Activated CD4-positive, alpha-beta memory T cell treated with anti-CD3 and anti-CD28 coated beads, Interleukin-2, amount 10 ng/mL, durations not matched to agents 7 days and 5 days (primary cell): Measurements from ENCODE around the gene ZFYVE21. TPM values are rescaled to one million over a fixed set of nuclear protein-coding genes. Genes with fewer than 3 reads are reported as not detected.
"Not testable (repeated sequence)": the region's sequence is repeated elsewhere in the genome, so short reads cannot be mapped to it uniquely, and the experiment has no call there.

Experiments used
- CTCF ChIA-PET: fragments of 350-600 bp; sonication (Branson Sonifier 250); formaldehyde crosslinking; loops from one replicate; lab custom pipeline; 2021; ENCODE audit warnings: antibody characterized with exemption, inconsistent platforms; lab: Charles Lee
- POLR2A ChIA-PET: fragments of 350-600 bp; sonication (Branson Sonifier 250); formaldehyde crosslinking; loops from one replicate; lab custom pipeline; 2021; ENCODE audit warnings: antibody characterized with exemption; lab: Charles Lee
- DNase-seq: peaks from one replicate; pipeline ENCODE4 v3.0.0-alpha.2; 2020
- H3K27ac Mint-ChIP-seq: one replicate; pipeline ENCODE4 v1.8.0; 2021; ENCODE audit warnings: mild to moderate bottlenecking, mixed read lengths
- H3K27me3 Mint-ChIP-seq: one replicate; pipeline ENCODE4 v1.8.0; 2021; ENCODE audit warnings: mixed read lengths
- H3K36me3 Mint-ChIP-seq: one replicate; pipeline ENCODE4 v1.8.0; 2021; ENCODE audit warnings: low read depth, mixed read lengths
- H3K4me1 Mint-ChIP-seq: one replicate; pipeline ENCODE4 v1.8.0; 2021; ENCODE audit warnings: mixed read lengths
- H3K4me3 Mint-ChIP-seq: one replicate; pipeline ENCODE4 v1.8.0; 2021; ENCODE audit warnings: mild to moderate bottlenecking, mixed read lengths
- H3K9me3 Mint-ChIP-seq: one replicate; pipeline ENCODE4 v1.8.0; 2021; ENCODE audit warnings: mixed read lengths
- total RNA-seq, 2 experiments: library from RNA; stranded (reverse); gene quantifications; one replicate each; pipeline ENCODE4 v1.2.3, GENCODE V29; 2021

Gene ZFYVE21
- total RNA-seq, 2 experiments from 2014 or later, result 17.4 to 17.8 TPM

DNA sequence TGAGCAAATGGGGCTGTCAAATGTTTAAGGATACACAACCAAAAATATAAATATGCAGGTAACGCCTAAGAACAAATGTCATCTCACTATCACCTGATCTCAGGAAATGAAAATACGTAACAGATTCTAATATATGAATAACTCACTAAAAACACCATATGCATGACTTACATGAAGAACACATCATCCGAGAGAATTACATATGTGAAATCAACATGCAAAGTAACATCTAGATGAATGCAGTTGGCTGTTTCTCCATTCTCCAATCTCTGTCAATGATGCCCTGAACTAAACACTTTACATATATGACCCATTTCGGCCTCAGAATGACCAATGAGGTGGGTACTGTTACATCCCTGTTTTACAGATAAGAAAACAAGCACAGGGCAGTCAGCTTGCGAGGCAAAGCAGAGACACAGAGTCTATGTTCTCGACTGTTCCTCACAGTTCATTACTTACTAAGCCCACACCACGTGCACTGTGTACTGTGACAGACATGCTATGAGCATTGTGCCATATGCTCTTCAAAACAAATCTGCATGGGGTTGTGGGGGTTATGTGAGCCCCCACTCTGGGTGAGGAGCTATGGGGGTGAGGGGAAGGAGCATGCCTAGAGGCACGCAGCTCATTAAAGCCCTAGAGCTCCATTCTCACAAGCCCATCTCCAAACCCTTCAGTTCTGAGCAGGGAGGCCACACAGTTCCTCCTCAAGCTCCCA is 42.6 kb downstream of the ZFYVE21 start:
- POLR2A ChIA-PET, result no interaction called here
- Mint-ChIP-seq H3K9me3 (no peaks in the 10 kb centered on the region), H3K4me3 (no peak overlapping the region), H3K4me1 (peaks cover 2% of the 10 kb centered on the region), H3K27me3 (no peaks in the 10 kb centered on the region), H3K36me3 (no peaks in the 10 kb centered on the region), H3K27ac (no peak overlapping the region)
- no peak for DNase-seq
- CTCF ChIA-PET, result no interaction called here

DNA sequence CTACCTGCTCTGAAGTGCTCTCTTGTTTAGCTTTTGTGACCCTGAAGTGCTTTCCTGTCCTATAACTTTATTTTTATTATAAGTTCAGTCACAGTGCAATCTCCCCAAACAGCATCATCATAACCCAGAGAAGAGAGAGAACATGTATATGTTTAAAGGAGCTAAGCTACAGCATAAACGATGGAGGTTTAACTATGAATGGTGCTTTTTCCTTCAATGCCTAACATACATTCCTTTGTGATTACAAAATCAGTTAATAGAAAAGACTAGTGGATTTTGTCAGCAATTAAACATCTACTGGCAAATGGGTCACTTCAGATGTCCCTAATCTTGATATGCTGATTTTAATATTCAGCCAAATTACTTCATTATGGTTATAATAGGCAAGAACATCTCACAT is 46.4 kb downstream of the ZFYVE21 start:
- peaks cover 3% of the 10 kb centered on the region for H3K4me1 Mint-ChIP-seq
- ChIA-PET CTCF (no interaction called here), POLR2A (no interaction called here)
- H3K27ac Mint-ChIP-seq, result no peak overlapping the region
- no peak overlapping the region for H3K4me3 Mint-ChIP-seq
- no peak for DNase-seq
- no peaks in the 10 kb centered on the region for H3K9me3 Mint-ChIP-seq
- H3K36me3 Mint-ChIP-seq, result no peaks in the 10 kb centered on the region
- no peaks in the 10 kb centered on the region for H3K27me3 Mint-ChIP-seq

DNA sequence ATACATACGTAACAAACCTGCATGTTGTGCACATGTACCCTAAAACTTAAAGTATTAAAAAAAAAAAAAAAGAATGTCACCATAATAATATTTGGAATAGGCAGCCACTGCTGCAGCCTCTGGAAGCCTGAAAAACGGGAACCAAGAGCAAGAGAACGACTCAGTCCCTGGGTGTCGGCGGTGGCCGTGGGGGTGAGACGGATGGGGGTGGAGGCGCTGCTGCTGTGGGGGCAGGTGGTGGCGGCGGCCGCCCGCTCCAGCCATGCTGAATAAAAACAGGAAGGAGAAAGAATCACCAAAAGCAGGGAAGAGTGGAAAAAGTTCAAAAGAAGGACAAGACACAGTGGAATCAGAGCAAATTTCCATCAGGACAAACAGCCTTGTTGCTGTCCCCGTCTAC is 46.9 kb downstream of the ZFYVE21 start:
- H3K9me3 Mint-ChIP-seq, result no peaks in the 10 kb centered on the region
- no peak overlapping the region for H3K4me3 Mint-ChIP-seq
- no peak overlapping the region for H3K27ac Mint-ChIP-seq
- CTCF ChIA-PET, result no interaction called here
- no peaks in the 10 kb centered on the region for H3K27me3 Mint-ChIP-seq
- POLR2A ChIA-PET, result no interaction called here
- H3K4me1 Mint-ChIP-seq, result peaks cover 3% of the 10 kb centered on the region
- DNase-seq, result no peak
- H3K36me3 Mint-ChIP-seq, result no peaks in the 10 kb centered on the region

DNA sequence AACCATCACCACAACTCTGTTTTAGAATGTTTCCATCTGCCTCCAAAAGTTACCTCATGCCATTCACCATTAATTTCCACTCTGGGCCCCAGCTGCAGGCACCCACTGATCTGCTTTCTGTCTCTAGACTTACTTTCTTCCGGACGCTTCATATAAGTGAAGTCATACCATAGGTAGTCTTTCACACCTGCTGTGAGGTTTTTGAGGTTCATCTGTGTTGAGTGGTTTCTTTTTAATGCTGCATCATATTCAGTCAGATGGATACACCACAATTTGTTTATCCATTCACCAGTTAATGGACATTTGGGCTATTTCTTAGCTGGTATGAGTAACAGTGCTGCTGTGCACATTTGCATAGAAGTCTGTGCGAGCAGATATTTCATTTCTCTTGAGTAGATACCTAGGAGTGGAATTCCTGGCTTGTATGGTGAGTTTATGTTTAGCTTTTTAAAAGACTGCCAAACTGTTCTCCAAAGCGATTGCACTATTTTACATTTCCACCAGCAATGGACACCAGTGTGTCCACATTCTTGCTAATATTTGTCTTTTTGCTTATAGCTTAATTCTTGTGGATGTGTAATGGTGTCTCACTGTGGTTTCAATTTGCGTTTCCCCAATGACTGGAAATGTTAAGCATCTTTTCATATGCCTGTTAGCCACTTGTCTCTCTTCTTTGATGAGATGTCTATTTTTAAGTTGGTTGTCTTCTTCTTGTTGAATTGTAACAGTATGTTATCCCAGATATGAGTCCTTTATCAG is 48.3 kb downstream of the ZFYVE21 start:
- ChIA-PET POLR2A (interaction anchor here (1.2 kb wide), 1 partner anchor 15 kb away, joined by 3 read pairs; no protein-coding TSS in a partner anchor), CTCF (interaction anchor here (0.7 to 0.9 kb wide), 2 partner anchors 146 to 157 kb away, joined by 3 to 5 read pairs; no protein-coding TSS in a partner anchor)
- H3K27me3 Mint-ChIP-seq, result no peaks in the 10 kb centered on the region
- no peak overlapping the region for H3K27ac Mint-ChIP-seq
- H3K4me3 Mint-ChIP-seq, result no peak overlapping the region
- H3K4me1 Mint-ChIP-seq, result peaks cover 3% of the 10 kb centered on the region
- DNase-seq, result no peak
- no peaks in the 10 kb centered on the region for H3K9me3 Mint-ChIP-seq
- H3K36me3 Mint-ChIP-seq, result no peaks in the 10 kb centered on the region

DNA sequence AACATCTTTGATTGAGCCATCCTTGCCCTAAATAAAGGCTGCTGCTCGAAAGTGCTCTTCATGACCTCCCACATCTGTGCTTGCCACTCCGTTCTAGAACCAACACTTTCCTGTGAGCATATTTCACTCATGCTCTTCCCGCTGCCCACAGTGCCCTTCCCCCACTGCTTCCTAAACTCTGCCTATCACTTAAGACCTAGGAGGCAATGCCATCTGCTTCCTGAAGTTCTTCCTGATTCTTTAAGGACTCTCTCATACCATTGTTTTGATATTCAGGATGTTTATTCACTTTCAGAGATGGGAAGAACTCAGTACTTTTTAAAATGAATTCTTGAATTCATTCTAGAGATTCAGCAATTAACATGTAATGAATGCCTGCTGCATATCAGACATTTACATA is 49.9 kb downstream of the ZFYVE21 start:
- Mint-ChIP-seq H3K4me1 (peaks cover 3% of the 10 kb centered on the region), H3K4me3 (no peak overlapping the region), H3K9me3 (no peaks in the 10 kb centered on the region), H3K27ac (no peak overlapping the region), H3K27me3 (no peaks in the 10 kb centered on the region), H3K36me3 (no peaks in the 10 kb centered on the region)
- no peak for DNase-seq
- ChIA-PET POLR2A (no interaction called here), CTCF (no interaction called here)

DNA sequence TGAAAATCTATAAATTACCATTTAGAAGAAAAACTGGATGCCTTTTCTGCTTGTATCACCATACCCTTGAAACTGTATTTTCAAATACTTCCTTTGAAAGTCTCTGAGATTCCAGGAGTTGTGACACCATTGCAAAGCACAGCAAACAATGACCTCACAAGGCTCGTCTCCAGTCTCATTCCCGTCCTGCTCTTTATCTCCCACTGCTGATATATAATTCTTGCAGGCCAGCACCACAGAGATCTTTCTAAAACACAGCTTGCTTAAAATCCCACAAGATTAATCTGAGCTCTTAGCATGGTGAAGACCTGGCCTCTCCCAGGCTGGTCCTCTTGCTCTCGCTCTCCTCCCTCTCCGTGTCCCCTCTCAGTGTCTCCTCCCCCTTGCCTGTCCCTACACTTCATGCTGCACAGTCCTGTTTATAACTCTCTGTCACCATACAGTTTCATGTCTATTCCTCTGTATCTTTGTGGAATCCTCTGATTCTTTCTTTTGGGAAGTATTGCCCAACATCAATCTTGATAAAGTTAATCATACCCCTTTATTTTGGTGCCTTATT is 51.8 kb downstream of the ZFYVE21 start:
- Mint-ChIP-seq H3K27ac (no peak overlapping the region), H3K4me3 (no peak overlapping the region), H3K27me3 (no peaks in the 10 kb centered on the region), H3K4me1 (peaks cover 3% of the 10 kb centered on the region), H3K36me3 (peaks cover 2% of the 10 kb centered on the region), H3K9me3 (peaks cover 4% of the 10 kb centered on the region)
- ChIA-PET POLR2A (no interaction called here), CTCF (no interaction called here)
- no peak for DNase-seq

DNA sequence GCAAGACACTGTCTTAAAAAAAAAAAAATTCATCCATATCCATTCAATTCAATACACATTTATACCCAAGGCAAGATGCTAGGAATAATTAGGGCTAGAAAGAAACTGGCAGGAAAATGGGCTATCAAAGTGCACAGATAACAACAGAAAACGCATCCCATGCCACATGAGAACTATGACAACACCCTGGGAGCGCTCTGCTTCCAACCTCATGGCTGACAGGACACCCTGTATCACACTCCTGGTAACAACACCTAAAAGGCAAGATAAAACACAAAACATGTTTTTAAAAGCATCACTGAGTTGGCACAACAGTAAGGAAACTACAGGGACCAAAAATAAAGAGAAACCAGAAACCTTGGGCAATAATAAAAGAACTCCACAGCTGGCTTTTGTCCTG is 54.9 kb downstream of the ZFYVE21 start:
- peaks cover 4% of the 10 kb centered on the region for H3K9me3 Mint-ChIP-seq
- no peak overlapping the region for H3K27ac Mint-ChIP-seq
- H3K36me3 Mint-ChIP-seq, result peaks cover 2% of the 10 kb centered on the region
- no peak for DNase-seq
- no peak overlapping the region for H3K4me3 Mint-ChIP-seq
- POLR2A ChIA-PET, result no interaction called here
- no peaks in the 10 kb centered on the region for H3K27me3 Mint-ChIP-seq
- CTCF ChIA-PET, result no interaction called here
- no peaks in the 10 kb centered on the region for H3K4me1 Mint-ChIP-seq

DNA sequence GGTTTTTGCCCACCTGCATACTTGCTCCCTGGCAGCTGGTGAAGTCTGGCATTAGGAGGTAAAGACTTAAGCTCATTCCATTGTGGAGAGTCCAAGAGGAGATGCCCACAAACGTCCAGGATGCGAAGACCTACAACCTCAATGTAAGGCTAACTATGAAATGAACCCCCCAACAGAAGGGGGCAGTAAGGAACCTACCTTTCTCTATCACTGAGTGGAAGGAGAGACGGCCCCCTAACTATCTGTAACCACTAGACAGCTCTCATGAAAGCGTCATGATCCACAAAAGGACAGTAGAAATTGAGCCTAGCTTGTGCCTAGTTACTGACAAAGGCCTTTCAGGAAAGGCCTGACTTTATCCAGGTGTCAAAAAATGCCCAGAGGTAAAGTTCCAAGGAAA is 55.3 kb downstream of the ZFYVE21 start:
- H3K36me3 Mint-ChIP-seq, result peaks cover 2% of the 10 kb centered on the region
- ChIA-PET POLR2A (no interaction called here), CTCF (no interaction called here)
- H3K27ac Mint-ChIP-seq, result no peak overlapping the region
- H3K27me3 Mint-ChIP-seq, result no peaks in the 10 kb centered on the region
- H3K9me3 Mint-ChIP-seq, result peaks cover 4% of the 10 kb centered on the region
- no peak overlapping the region for H3K4me3 Mint-ChIP-seq
- H3K4me1 Mint-ChIP-seq, result no peaks in the 10 kb centered on the region
- no peak for DNase-seq

DNA sequence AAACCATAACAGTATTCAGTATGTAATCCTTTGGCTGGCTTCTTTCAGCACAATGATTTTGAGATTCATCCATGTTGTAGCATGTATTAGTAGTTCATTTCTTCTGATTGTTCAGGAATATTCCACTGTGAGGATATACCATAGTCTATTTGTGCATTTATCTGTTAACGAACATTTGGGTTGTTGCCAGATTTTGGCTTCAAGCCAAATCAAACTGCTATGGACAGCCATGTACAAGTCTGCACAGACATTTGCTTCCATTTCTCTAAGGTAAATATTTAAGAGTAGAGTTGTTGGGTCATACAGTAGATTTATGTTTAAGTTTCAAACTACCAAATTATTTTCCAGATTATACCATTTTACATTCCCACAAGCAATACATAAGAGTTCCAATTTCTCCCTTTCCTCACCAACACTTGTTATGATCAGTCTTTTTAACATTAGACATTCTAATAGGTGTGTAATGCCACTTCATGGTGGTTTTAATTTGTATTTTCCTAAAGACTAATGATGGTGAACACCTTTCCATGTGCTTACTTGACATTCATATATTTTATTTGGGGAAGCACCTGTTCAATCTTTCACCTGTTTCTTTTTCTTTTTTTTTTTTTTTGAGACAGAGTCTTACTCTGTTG is 56.6 kb downstream of the ZFYVE21 start:
- peaks cover 2% of the 10 kb centered on the region for H3K36me3 Mint-ChIP-seq
- no peak overlapping the region for H3K27ac Mint-ChIP-seq
- H3K4me1 Mint-ChIP-seq, result no peaks in the 10 kb centered on the region
- no peaks in the 10 kb centered on the region for H3K27me3 Mint-ChIP-seq
- H3K4me3 Mint-ChIP-seq, result no peak overlapping the region
- no peak for DNase-seq
- peaks cover 4% of the 10 kb centered on the region for H3K9me3 Mint-ChIP-seq
- POLR2A ChIA-PET, result no interaction called here
- CTCF ChIA-PET, result no interaction called here

DNA sequence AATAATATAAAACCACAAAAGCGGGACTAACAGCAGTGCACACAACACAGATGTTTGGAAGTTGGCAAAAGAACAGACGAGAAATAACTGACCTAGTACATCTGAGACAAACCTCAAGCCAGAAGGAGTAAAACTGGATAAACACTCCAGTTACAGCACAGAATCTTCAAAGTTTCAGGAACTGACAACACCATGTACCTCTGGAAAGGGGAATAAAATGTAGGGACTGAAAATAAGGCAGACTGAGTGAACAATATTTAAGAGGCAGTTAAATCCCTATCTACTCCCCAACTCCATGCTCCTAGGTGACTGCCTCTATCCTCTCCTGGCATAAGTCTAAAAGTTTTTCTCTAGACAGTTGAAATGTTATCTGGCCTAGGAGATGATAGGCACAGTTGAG is 57.9 kb downstream of the ZFYVE21 start:
- H3K4me1 Mint-ChIP-seq, result no peaks in the 10 kb centered on the region
- H3K9me3 Mint-ChIP-seq, result peaks cover 4% of the 10 kb centered on the region
- peaks cover 3% of the 10 kb centered on the region for H3K36me3 Mint-ChIP-seq
- ChIA-PET POLR2A (no interaction called here), CTCF (no interaction called here)
- no peak for DNase-seq
- H3K4me3 Mint-ChIP-seq, result no peak overlapping the region
- no peak overlapping the region for H3K27ac Mint-ChIP-seq
- H3K27me3 Mint-ChIP-seq, result no peaks in the 10 kb centered on the region

DNA sequence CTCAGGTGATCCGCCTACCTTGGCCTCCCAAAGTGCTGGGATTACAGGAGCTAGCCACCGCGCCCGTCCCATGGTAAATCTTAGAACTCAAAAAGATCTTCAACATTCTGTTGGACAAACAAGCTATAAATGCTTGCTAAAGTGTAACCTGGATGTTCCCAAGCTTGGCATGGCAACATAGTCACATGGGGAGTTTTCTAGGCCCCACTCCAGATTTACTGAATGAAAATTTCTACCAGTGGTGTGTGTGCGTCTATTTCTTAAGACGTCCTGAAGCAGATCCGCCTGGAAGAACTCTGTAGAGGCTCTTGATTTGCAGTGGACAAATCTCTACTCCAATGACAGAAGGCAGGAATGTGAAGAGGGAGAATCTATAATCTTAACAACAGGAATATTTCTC is 59.9 kb downstream of the ZFYVE21 start:
- H3K27me3 Mint-ChIP-seq, result no peaks in the 10 kb centered on the region

DNA sequence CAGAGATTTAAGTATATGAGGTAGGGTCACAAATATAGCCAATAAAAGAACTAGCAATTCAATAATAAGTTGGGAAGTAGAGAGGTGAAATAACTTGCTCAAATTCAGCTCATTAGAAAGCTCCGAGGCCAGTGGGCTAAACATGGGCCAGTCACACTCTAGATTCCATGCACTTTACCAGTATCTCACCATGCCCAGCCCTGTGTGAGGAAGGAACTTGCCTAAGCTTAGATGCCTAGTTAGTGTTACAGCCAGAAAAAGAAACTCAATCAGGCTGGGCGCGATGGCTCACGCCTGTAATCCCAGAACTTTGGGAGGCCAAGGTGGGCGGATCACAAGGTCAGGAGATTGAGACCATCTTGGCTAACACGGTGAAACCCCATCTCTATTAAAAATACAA is 60.7 kb downstream of the ZFYVE21 start:
- H3K4me1 Mint-ChIP-seq, H3K4me3 Mint-ChIP-seq, POLR2A ChIA-PET, H3K9me3 Mint-ChIP-seq, H3K27me3 Mint-ChIP-seq, CTCF ChIA-PET, DNase-seq, H3K36me3 Mint-ChIP-seq, H3K27ac Mint-ChIP-seq: not testable (repeated sequence)

More for the DNA sequence above, 59.9 kb downstream of the ZFYVE21 start:
- peaks cover 6% of the 10 kb centered on the region for H3K36me3 Mint-ChIP-seq
- DNase-seq, result no peak
- CTCF ChIA-PET, result no interaction called here
- H3K4me1 Mint-ChIP-seq, result no peaks in the 10 kb centered on the region
- no peak overlapping the region for H3K4me3 Mint-ChIP-seq
- peaks cover 4% of the 10 kb centered on the region for H3K9me3 Mint-ChIP-seq
- POLR2A ChIA-PET, result no interaction called here
- no peak overlapping the region for H3K27ac Mint-ChIP-seq

DNA sequence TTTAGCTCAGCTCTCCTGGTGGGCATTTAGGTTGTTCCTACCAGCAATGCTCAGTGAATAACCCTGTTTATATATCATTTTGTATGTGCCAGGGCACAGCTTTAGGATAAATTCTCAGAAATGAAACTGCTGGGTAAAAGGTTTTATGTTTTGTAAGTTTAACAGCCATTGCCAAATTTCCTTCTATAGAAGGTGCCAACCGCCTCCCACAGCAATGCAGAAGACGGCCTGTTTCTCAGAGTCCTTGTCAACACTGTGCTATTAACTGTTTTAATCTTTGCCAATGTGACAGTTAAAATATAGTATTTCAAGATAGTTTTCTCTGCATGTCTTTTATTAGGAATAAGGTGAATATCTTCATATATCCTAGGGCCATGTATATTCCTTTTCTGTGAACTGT is 66.8 kb downstream of the ZFYVE21 start:
- no peaks in the 10 kb centered on the region for H3K9me3 Mint-ChIP-seq
- CTCF ChIA-PET, result no interaction called here
- no peak for DNase-seq
- H3K27me3 Mint-ChIP-seq, result no peaks in the 10 kb centered on the region
- H3K36me3 Mint-ChIP-seq, result peaks cover 4% of the 10 kb centered on the region
- H3K4me1 Mint-ChIP-seq, result no peaks in the 10 kb centered on the region
- POLR2A ChIA-PET, result no interaction called here
- no peak overlapping the region for H3K27ac Mint-ChIP-seq
- H3K4me3 Mint-ChIP-seq, result no peak overlapping the region
